ENCODE data around the gene ANHX. TPM values are rescaled to one million over a fixed set of nuclear protein-coding genes. Genes with fewer than 3 reads are reported as not detected.
A peak's percentile ranks its signal among the peaks of the same experiment; 100 is the strongest.
"Not testable (repeated sequence)": the region's sequence is repeated elsewhere in the genome, so short reads cannot be mapped to it uniquely, and the experiment has no call there.

The ANHX gene
- not detected for total RNA-seq
- polyA plus RNA-seq = not detected
- long read RNA-seq, donor 1 = 0 reads
- long read RNA-seq, donor 2 = 0 reads
- long read RNA-seq, donor 3 = 0 reads
- long read RNA-seq, donor 4 = 0 reads

- 46% methylated on average over 61 of the region's 61 CpGs for WGBS
- intact Hi-C loops (cut with DNase I) = no loop called here
- Histone ChIP-seq H3K4me3 (ENCODE audit: low read length) (no peak within 1 kb of the TSS), H3K9me3 (ENCODE audit: control insufficient read depth, low read length) (no peaks in the 10 kb centered on the region), H3K27ac (ENCODE audit: low read length) (no peak within 1 kb of the TSS), H3K27me3 (ENCODE audit: control insufficient read depth, insufficient read depth) (no peaks in the 10 kb centered on the region), H3K4me1 (ENCODE audit: control insufficient read depth, insufficient read depth, low read length) (no peaks in the 10 kb centered on the region)
- DNase-seq (no peak), ATAC-seq (peak in 1 of 2 donors; percentile 34)
These were observed at the start of gene ANHX for GRCh38 chr12:133235401-133236112. TSS of gene ANHX (minus strand) at chr12:133235877. CDS start at chr12:133234356, 1,521 bp downstream.

GRCh38 chr12:133264668-133265067, 29.0 kb upstream of the ANHX start:
- H3K9me3 ChIP-seq (ENCODE audit: control insufficient read depth, low read length); intact Hi-C loops (cut with DNase I); H3K4me3 ChIP-seq (ENCODE audit: low read length); ATAC-seq; H3K27me3 ChIP-seq (ENCODE audit: control insufficient read depth, insufficient read depth); H3K4me1 ChIP-seq (ENCODE audit: control insufficient read depth, insufficient read depth, low read length); H3K27ac ChIP-seq (ENCODE audit: low read length); DNase-seq: not testable (repeated sequence)
- 92% methylated on average over 11 of the region's 11 CpGs for WGBS

- no peaks in the 10 kb centered on the region for H3K9me3 ChIP-seq (ENCODE audit: control insufficient read depth, low read length)
- no peaks in the 10 kb centered on the region for H3K4me1 ChIP-seq (ENCODE audit: control insufficient read depth, insufficient read depth, low read length)
- DNase-seq = no peak
- WGBS = 84% methylated on average over 33 of the region's 33 CpGs
- H3K27ac ChIP-seq (ENCODE audit: low read length) = no peak overlapping the region
- H3K4me3 ChIP-seq (ENCODE audit: low read length) = no peak overlapping the region
- no peaks in the 10 kb centered on the region for H3K27me3 ChIP-seq (ENCODE audit: control insufficient read depth, insufficient read depth)
- intact Hi-C loops (cut with DNase I) = no loop called here
- ATAC-seq = peak; percentile 31 to 38
These were observed 28.5 kb upstream of the ANHX start for GRCh38 chr12:133264173-133264572.

- WGBS = 32% methylated on average over 1 of the region's 1 CpG
- H3K9me3 ChIP-seq (ENCODE audit: control insufficient read depth, low read length) = no peaks in the 10 kb centered on the region
- H3K27ac ChIP-seq (ENCODE audit: low read length) = no peak overlapping the region
- intact Hi-C loops (cut with DNase I) = no loop called here
- no peaks in the 10 kb centered on the region for H3K4me1 ChIP-seq (ENCODE audit: control insufficient read depth, insufficient read depth, low read length)
- no peaks in the 10 kb centered on the region for H3K27me3 ChIP-seq (ENCODE audit: control insufficient read depth, insufficient read depth)
- DNase-seq = no peak
- H3K4me3 ChIP-seq (ENCODE audit: low read length) = no peak overlapping the region
- no peak for ATAC-seq
These were observed 20.6 kb upstream of the ANHX start for GRCh38 chr12:133256321-133256720.

GRCh38 chr12:133255833-133256232, 20.2 kb upstream of the ANHX start:
- H3K4me1 ChIP-seq (ENCODE audit: control insufficient read depth, insufficient read depth, low read length); DNase-seq; H3K9me3 ChIP-seq (ENCODE audit: control insufficient read depth, low read length); H3K27me3 ChIP-seq (ENCODE audit: control insufficient read depth, insufficient read depth); H3K27ac ChIP-seq (ENCODE audit: low read length); intact Hi-C loops (cut with DNase I); H3K4me3 ChIP-seq (ENCODE audit: low read length): not testable (repeated sequence)
- 17% methylated on average over 1 of the region's 1 CpG for WGBS
- ATAC-seq = peak in 1 of 2 donors; percentile 35

GRCh38 chr12:133251732-133252131, 16.1 kb upstream of the ANHX start:
- ATAC-seq = no peak

GRCh38 chr12:133236556-133236955, 879 bp upstream of the ANHX start:
- no peaks in the 10 kb centered on the region for H3K9me3 ChIP-seq (ENCODE audit: control insufficient read depth, low read length)
- 88% methylated on average over 12 of the region's 12 CpGs for WGBS

More at GRCh38 chr12:133251732-133252131, 16.1 kb upstream of the ANHX start:
- Histone ChIP-seq H3K4me1 (ENCODE audit: control insufficient read depth, insufficient read depth, low read length) (no peaks in the 10 kb centered on the region), H3K4me3 (ENCODE audit: low read length) (no peak overlapping the region), H3K9me3 (ENCODE audit: control insufficient read depth, low read length) (no peaks in the 10 kb centered on the region), H3K27me3 (ENCODE audit: control insufficient read depth, insufficient read depth) (no peaks in the 10 kb centered on the region), H3K27ac (ENCODE audit: low read length) (no peak overlapping the region)
- no peak for DNase-seq
- 58% methylated on average over 6 of the region's 6 CpGs for WGBS
- intact Hi-C loops (cut with DNase I) = no loop called here

GRCh38 chr12:133236144-133236543, 467 bp upstream of the ANHX start:
- Histone ChIP-seq H3K4me3 (ENCODE audit: low read length) (no peak overlapping the region), H3K9me3 (ENCODE audit: control insufficient read depth, low read length) (no peaks in the 10 kb centered on the region), H3K4me1 (ENCODE audit: control insufficient read depth, insufficient read depth, low read length) (no peaks in the 10 kb centered on the region), H3K27me3 (ENCODE audit: control insufficient read depth, insufficient read depth) (no peaks in the 10 kb centered on the region), H3K27ac (ENCODE audit: low read length) (no peak overlapping the region)
- no peak for ATAC-seq
- WGBS = 48% methylated on average over 44 of the region's 44 CpGs
- intact Hi-C loops (cut with DNase I) = no loop called here
- no peak for DNase-seq

More at GRCh38 chr12:133236556-133236955, 879 bp upstream of the ANHX start:
- DNase-seq (no peak), ATAC-seq (no peak)
- no peaks in the 10 kb centered on the region for H3K27me3 ChIP-seq (ENCODE audit: control insufficient read depth, insufficient read depth)
- no peak overlapping the region for H3K4me3 ChIP-seq (ENCODE audit: low read length)
- intact Hi-C loops (cut with DNase I) = no loop called here
- H3K27ac ChIP-seq (ENCODE audit: low read length) = no peak overlapping the region
- H3K4me1 ChIP-seq (ENCODE audit: control insufficient read depth, insufficient read depth, low read length) = no peaks in the 10 kb centered on the region

- ATAC-seq (no peak), DNase-seq (no peak)
- Histone ChIP-seq H3K4me1 (ENCODE audit: control insufficient read depth, insufficient read depth, low read length) (no peaks in the 10 kb centered on the region), H3K27ac (ENCODE audit: low read length) (no peak overlapping the region), H3K9me3 (ENCODE audit: control insufficient read depth, low read length) (no peaks in the 10 kb centered on the region), H3K27me3 (ENCODE audit: control insufficient read depth, insufficient read depth) (no peaks in the 10 kb centered on the region), H3K4me3 (ENCODE audit: low read length) (no peak overlapping the region)
- intact Hi-C loops (cut with DNase I) = no loop called here
- WGBS = 48% methylated on average over 20 of the region's 20 CpGs
These were observed 706 bp downstream of the ANHX start for GRCh38 chr12:133234971-133235370.

- intact Hi-C loops (cut with DNase I) = no loop called here
- Histone ChIP-seq H3K4me1 (ENCODE audit: control insufficient read depth, insufficient read depth, low read length) (no peaks in the 10 kb centered on the region), H3K27me3 (ENCODE audit: control insufficient read depth, insufficient read depth) (no peaks in the 10 kb centered on the region), H3K9me3 (ENCODE audit: control insufficient read depth, low read length) (no peaks in the 10 kb centered on the region), H3K27ac (ENCODE audit: low read length) (no peak overlapping the region), H3K4me3 (ENCODE audit: low read length) (no peak overlapping the region)
- WGBS = 86% methylated on average over 18 of the region's 18 CpGs
- ATAC-seq (no peak), DNase-seq (no peak)
These were observed 1.6 kb downstream of the ANHX start for GRCh38 chr12:133233993-133234564.

- Histone ChIP-seq H3K4me1 (ENCODE audit: control insufficient read depth, insufficient read depth, low read length) (no peaks in the 10 kb centered on the region), H3K27ac (ENCODE audit: low read length) (no peak overlapping the region), H3K9me3 (ENCODE audit: control insufficient read depth, low read length) (no peaks in the 10 kb centered on the region), H3K27me3 (ENCODE audit: control insufficient read depth, insufficient read depth) (no peaks in the 10 kb centered on the region), H3K4me3 (ENCODE audit: low read length) (no peak overlapping the region)
- WGBS = 78% methylated on average over 6 of the region's 6 CpGs
- DNase-seq (no peak), ATAC-seq (no peak)
- intact Hi-C loops (cut with DNase I) = no loop called here
These were observed 2.7 kb downstream of the ANHX start for GRCh38 chr12:133233006-133233405.

Data from right cardiac atrium (tissue), 5 donors.